ENCODE measurements around the gene SUPT4H1.

GRCh38 chr17:58376472-58377000, 24.5 kb upstream of the SUPT4H1 start:
- TF ChIP-seq RAD21 (IDR thresholded peaks at IDR 0.05; ENCODE audit: low read depth), result no peak
- TF ChIP-seq REST (IDR thresholded peaks at IDR 0.05; ENCODE audit: low read depth), result peak; percentile 13; the same call in 1 of the 2 replicates
- TF ChIP-seq NFIC (IDR thresholded peaks at IDR 0.05), result no peak
- no peak for TF ChIP-seq EP300 (IDR thresholded peaks at IDR 0.05; ENCODE audit: borderline replicate concordance)

All from Ishikawa (cell line).